Measurements from ENCODE around the gene LEP.
"Not testable (repeated sequence)": the region's sequence is repeated elsewhere in the genome, so short reads cannot be mapped to it uniquely, and the experiment has no call there.

LEP gene

DNA sequence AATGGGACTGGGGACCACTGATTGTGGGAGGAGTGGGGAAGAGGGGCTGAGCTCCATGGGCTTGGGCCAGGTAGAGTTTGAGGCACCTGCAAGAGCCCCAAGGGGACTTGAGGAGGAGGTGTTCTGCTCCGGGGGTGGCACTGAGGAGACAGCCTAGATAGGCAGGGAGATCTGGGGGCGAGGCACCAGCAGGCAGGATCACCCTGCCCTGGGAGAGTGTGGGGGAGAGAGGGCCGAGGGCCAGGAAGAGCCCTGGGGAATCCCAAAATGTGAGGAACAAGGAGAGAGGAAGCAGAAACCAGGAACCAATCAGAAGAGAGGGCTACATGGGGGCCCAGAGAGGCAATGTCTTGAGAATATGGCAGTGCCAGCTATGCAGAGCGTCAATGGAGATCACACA is 34.6 kb downstream of the LEP start:
- no peak for ATAC-seq

DNA sequence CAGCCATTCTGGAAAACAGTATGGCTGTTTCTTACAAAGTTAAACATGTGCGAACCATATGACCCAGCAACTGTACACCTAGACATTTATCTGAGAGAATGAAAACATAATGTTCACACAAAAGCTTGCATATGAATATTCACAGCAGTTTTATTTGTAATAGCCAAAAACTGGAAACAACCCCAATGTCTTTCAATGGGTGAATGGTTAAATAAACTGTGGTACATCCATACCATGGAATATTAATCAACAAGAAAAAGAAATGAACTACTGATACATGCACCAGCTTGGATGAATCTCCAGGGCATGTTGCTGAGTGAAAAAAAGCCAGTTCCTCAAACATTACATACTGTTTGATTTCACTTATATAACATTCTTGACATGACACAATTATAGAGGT is 37.3 kb downstream of the LEP start:
- ATAC-seq: no peak

DNA sequence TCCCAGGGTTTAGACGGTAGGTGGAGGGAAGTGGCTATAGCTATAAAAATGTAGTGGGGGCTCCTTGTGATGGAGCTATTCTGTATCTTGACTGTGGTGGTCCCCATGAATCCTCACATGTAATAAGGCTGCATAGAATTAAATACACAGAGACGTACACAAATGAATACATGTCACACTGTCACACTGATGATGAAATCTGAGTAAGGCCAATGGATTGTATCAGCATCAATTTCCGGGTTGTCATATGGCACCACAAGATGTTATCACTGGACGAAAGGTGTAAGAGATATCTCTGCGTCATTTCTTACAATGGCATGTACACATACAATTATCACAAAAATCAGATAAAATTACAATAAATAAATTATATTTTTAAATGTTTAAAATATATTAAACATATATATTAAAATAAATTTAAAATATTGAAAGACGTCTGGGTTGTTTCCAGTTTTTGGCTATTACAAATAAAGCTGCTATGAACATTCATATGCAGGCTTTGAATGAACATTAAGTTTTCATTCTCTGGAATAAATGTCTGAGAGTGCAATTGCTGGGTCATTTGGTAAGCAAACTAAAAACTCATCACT is 38.1 kb downstream of the LEP start:
- no peak for ATAC-seq

DNA sequence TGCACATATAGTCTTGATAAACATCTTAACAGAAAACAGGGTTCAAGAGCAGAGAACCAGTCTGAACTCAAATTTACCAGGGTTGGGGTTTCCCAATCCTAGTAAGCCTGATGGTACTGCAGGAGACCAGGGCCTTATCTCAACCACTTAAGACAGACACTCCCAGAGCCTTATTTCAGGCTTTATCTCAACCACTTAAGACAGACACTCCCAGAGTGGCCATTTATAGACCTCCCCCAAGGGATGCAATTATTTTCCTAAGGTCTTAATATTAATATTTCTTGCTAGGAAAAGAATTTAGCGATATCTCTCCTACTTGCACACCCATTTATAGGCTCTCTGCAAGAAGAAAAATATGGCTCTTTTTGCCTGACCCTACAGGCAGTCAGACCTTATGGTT is 39.4 kb downstream of the LEP start:
- not testable (repeated sequence) for ATAC-seq

DNA sequence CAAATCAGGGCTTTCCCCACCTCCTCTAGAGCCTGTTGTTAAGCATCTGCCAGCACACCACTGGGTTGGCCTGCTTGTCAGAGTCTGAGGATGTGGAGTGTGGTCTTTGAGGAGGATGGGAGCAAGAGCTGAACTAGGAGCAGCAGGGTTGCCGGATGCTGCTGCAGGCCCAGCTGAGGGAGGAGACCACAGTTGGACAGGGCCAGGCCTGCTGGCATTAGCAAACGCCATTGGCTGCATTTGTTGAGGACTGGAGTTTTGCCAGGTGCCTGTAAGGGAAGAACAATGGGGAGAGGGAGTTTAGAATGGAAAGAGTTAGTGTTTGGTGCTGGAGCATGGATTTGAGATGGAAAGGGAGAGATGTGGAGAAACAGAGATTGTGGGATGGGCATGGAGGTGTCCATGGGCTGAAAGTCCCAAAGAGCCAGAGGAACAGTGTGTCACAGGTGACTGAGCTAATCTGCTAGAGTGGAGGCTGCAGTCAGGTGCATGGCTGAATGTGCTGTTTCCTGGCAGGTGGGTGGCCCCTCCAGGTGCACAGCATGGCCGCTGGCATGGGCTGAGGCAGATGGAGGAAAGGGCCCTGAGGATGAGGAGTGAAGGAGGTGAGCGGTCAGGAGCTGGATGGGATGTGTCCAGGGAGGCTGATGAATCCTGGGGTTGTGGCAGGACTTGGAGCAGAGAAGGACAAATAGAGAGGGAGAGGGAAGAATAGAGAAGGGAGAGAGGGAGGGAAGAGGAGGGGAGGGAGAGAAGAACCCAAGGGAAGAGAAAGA is 40.7 kb downstream of the LEP start:
- no peak for ATAC-seq

DNA sequence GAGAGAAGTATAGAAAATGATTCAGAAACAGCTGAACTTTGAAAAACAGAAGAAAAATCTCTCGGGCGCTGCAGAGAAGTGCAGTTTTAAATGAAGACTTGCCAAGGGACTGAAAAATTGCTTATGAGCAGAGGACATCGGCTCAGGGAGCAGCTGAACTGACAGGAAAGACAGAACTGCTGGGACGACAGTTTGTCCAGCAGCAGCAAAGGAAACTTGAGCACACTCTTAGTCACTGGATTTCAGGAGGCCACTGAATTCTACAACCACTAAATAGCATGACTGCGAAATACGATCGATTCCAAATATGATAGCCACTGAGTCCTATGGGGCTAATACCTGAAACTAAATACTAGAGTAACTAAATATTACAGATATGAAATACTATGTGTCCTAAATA is 43.0 kb downstream of the LEP start:
- ATAC-seq: no peak

DNA sequence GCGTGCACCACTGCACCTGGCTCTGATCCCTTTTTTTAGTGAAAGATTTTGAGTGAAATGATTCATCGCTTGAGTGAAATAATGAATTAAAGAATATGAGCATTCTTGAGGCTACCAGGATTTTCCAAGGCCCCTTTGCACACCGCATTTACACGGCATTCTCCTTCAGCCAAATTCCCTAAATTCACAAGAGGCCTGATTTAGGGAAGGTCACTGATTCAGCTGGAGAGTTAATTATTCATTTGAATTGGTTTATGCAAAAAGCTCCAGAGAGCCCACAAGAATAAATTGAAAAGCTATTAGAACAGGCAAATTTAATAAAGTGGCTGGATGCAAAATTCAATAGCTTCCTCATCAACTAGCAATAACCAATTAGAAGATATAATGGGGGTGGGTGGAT is 46.5 kb downstream of the LEP start:
- no peak for ATAC-seq

DNA sequence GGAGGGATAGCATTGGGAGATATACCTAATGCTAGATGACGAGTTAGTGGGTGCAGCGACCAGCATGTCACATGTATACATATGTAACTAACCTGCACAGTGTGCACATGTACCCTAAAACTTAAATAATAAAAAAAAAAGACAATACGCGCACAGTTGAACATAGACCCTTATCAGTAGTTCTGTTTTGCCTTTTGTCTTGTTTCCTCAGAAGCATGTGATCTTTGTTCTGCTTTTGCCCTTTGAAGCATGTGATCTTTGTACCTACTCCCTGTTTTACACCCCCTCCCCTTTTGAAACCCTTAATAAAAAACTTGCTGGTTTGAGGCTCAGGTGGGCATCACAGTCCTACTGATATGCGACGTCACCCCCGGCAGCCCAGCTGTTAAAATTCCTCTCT is 56.9 kb downstream of the LEP start:
- ATAC-seq: not testable (repeated sequence)

DNA sequence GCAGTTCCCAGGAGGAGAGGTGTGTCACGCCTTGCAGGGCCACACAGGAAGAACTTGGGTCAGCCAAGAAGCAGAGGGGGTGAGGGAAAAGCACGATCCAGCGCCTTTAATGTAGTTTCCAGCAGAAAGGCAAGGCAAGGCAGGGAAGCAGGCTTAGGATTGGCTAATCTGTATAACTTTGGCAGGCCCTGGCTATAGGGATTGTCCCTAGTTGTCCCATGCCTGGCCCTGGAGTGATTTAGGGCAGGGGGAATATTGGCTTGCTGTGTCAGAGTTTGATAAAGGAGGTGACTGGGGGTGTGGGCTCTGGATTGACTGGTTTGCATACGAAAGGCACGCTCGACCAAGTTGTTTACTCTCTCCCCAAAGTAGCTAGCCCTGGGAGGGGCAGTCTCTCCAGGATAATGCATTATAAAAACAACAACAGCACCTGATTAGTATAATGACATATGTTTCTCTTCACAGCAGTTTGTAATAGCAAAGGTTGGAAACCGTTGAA is 58.1 kb downstream of the LEP start:
- ATAC-seq: no peak

DNA sequence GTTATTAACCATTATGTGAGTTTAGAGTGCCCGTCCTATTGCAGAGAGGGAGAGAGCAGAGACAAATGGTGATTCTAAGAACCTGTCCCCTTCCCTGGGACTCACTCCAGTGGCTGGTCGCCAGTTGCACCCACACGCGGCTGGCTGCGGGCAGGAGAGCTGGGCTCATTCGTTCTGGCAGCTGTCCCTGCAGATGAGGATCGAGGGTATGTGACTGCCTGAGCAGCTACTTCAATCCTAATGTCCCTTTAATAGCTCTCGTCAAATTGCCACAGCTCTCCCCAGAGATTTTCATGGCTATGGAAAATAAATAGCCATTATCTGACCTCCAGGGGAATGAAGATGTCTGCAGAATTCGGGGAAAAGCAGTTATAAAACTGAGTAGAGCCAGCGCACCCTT is 61.1 kb downstream of the LEP start:
- ATAC-seq: no peak

DNA sequence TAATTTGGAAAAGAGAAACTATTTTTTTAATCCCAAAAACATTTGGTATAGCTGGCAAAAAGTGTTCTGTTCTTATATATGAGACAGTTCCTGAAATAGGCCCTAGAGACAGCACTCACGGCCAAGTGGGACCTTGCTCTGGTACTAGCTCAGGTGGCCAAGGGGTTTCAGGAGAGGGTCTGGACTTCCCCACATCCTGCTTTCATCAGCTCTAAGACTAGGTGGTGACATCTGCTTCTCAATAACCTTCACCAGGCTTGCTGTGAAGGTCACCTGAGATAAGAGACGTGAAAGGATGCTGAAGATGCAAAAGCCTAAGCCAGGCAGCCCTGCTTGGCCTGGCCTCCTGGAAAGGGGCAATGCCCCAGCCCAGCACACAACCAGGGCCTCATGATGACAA is 62.1 kb downstream of the LEP start:
- no peak for ATAC-seq

DNA sequence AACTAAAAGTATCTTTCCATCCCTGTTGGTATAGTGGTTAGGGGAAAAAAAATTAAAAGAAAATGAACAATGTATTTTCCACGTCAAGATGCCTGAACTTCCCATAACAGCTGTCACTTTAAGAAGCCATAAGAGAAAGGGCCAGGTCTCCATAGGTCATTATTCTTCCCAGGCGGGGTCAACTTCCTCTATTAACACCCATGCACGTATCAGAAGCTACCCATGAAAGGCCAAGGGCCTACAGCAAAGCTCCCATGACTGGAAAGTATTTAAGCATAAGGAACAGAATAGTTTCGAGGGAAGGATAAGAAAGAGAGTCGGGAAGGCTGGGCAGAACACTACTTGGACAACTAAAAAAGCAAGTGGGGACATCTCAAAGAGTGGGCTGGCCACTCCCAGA is 62.6 kb downstream of the LEP start:
- ATAC-seq: no peak

DNA sequence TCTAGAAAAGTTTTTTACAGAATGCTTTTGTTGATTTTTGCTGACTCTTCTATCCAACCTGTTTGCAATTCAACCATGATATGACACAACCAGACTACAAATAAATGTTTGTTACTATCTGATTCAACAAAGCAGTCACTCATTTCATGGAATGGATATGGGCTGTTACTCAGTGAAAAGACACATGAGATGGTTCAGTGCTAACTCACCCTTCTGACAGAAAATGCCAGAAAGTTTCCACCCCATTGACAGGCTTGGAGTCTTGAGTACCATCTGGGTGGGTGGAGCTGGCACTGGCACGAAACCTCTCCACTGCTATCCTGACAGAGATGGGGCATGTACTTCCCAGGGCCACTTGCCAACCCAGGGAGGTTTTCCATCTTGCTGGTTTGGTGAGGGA is 63.1 kb downstream of the LEP start:
- ATAC-seq: no peak

DNA sequence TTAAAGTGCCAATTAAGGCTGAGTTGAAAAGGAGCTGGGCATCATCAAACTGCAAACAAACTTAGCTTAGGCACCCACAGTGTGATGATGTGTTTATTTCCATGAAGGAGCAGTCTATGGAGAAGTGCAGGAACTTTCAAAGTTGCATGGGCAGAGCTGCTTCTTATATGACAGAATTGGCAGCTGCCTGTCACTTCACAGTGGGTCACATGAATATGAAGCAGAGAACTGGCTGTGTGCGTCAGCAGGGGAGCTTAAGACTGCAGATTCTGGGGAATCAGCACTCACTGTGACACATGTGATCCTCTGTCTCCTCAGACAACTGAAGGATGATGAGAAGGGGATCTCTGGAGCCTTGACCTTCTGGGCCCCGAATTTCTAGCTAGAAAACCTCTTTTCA is 66.0 kb downstream of the LEP start:
- ATAC-seq: no peak
